Panc1 (cell line): ENCODE measurements around the gene INTS11.

ENCODE experiments used
- CTCF ChIP-seq: fragments of 450-650 bp; IDR thresholded peaks from 2 replicates; pipeline ENCODE4 v1.5.1; 2017; ENCODE audit warnings: mild to moderate bottlenecking
- POLR2AphosphoS5 ChIP-seq: IDR thresholded peaks from 2 replicates; pipeline ENCODE4 v1.6.1; 2012; ENCODE audit warnings: mild to moderate bottlenecking, low read depth, low read length, moderate library complexity
- REST ChIP-seq, 2 experiments: IDR thresholded peaks; 2 replicates each; pipeline ENCODE4 v1.6.1; 2011 to 2012; ENCODE audit warnings: low read depth in 2 of 2, control low read depth in 1 of 2, low read length in 1 of 2, mild to moderate bottlenecking in 1 of 2, moderate library complexity in 1 of 2; ENCODE audit not compliant: insufficient read depth in 1 of 2
- SIN3A ChIP-seq: IDR thresholded peaks from 2 replicates; pipeline ENCODE4 v1.6.1; 2012; ENCODE audit warnings: low read depth, mild to moderate bottlenecking, low read length, moderate library complexity, borderline replicate concordance; ENCODE audit not compliant: insufficient read depth
- TCF7L2 ChIP-seq: IDR thresholded peaks from 2 replicates; pipeline ENCODE4 v1.6.1; 2011; ENCODE audit warnings: mild to moderate bottlenecking, low read depth, low read length, inconsistent platforms

GRCh38 chr1:1307923-1308755, 16.3 kb downstream of the INTS11 start, which contains the start of the genes ACAP3 and PUSL1:
- TF ChIP-seq CTCF (no peak; the same call in 1 of the 2 replicates), REST (IDR thresholded peaks at IDR 0.05; ENCODE audit: insufficient read depth in 1 of 2, low read depth in 2 of 2, low read length in 1 of 2) (no peak), TCF7L2 (no peak), SIN3A (peak; percentile 97), POLR2AphosphoS5 (peak; percentile 49; the same call in 1 of the 2 replicates)
